Right lobe of liver (tissue), 4 donors: ENCODE data around the gene ATP1A1.

Source experiments
- POLR2A ChIP-seq: fragments of 450-650 bp; IDR thresholded peaks from one replicate; pipeline ENCODE4 v1.6.1; 2017; ENCODE audit warnings: antibody characterized with exemption, mild to moderate bottlenecking
- TF ChIP-seq, protein P1 (sequence below), 4 donors: fragments of 200-600 bp in 3 of 4; fragments of 450-650 bp in 1 of 4; IDR thresholded peaks; one replicate each; pipeline versions ENCODE4 v1.5.1 to v1.8.0; 2016 to 2022; ENCODE audit warnings: antibody characterized with exemption in 4 of 4, mild to moderate bottlenecking in 2 of 4
- donor health status: DM: no; HTN: no; CAD: no.
- donor health status: DM: no; HTN: no; CAD: no.
- donor health status: DM: no; HTN: yes; CAD: no.

DNA sequence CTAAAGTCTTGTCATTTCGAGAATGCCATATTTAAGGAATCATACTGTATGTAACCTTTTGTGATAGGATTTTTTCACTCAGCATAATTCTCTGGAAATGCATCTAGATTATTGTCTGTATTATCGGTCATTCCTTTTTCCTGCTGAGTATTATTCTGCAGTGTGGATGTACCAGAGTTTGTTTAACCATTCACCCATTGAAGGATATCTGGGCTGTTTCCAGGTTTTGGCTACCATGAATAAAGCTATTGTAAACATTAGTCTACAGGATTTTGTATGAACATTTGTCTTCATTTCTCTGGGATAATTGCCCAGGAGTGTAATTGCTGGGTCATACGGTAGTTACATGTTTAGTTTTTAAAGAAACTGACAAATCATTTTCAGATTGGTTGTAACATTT, 61.8 kb downstream of the ATP1A1 start:
- TF ChIP-seq, protein P1, sequence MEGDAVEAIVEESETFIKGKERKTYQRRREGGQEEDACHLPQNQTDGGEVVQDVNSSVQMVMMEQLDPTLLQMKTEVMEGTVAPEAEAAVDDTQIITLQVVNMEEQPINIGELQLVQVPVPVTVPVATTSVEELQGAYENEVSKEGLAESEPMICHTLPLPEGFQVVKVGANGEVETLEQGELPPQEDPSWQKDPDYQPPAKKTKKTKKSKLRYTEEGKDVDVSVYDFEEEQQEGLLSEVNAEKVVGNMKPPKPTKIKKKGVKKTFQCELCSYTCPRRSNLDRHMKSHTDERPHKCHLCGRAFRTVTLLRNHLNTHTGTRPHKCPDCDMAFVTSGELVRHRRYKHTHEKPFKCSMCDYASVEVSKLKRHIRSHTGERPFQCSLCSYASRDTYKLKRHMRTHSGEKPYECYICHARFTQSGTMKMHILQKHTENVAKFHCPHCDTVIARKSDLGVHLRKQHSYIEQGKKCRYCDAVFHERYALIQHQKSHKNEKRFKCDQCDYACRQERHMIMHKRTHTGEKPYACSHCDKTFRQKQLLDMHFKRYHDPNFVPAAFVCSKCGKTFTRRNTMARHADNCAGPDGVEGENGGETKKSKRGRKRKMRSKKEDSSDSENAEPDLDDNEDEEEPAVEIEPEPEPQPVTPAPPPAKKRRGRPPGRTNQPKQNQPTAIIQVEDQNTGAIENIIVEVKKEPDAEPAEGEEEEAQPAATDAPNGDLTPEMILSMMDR (IDR thresholded peaks at IDR 0.05) = no peak
- no peak for TF ChIP-seq POLR2A
